ENCODE results near the gene CDIP1. TPM values are rescaled to one million over a fixed set of nuclear protein-coding genes. Genes with fewer than 3 reads are reported as not detected.

CDIP1 gene
- total RNA-seq, 1 experiment from 2014 or later = 20.9 TPM

GRCh38 chr16:4539716-4540284 lies 1.2 kb upstream of the CDIP1 start:
- DNase-seq (ENCODE audit: low read depth) = no peak

- peak; percentile 16 for DNase-seq (ENCODE audit: low read depth)
Observed at GRCh38 chr16:4537376-4538343, 913 bp downstream of the CDIP1 start.

- DNase-seq (ENCODE audit: low read depth) = no peak
Observed at GRCh38 chr16:4536391-4537106, 2.0 kb downstream of the CDIP1 start.

- no peak for DNase-seq (ENCODE audit: low read depth)
Observed at GRCh38 chr16:4535627-4536108, 2.9 kb downstream of the CDIP1 start.

- no peak for DNase-seq (ENCODE audit: low read depth)
Observed at GRCh38 chr16:4534151-4534790, 4.3 kb downstream of the CDIP1 start.

GRCh38 chr16:4533490-4533889 lies 5.1 kb downstream of the CDIP1 start:
- DNase-seq (ENCODE audit: low read depth) = no peak

GRCh38 chr16:4532238-4532637 lies 6.3 kb downstream of the CDIP1 start:
- DNase-seq (ENCODE audit: low read depth) = no peak

- no peak for DNase-seq (ENCODE audit: low read depth)
Observed at GRCh38 chr16:4531811-4532210, 6.8 kb downstream of the CDIP1 start.

DNA sequence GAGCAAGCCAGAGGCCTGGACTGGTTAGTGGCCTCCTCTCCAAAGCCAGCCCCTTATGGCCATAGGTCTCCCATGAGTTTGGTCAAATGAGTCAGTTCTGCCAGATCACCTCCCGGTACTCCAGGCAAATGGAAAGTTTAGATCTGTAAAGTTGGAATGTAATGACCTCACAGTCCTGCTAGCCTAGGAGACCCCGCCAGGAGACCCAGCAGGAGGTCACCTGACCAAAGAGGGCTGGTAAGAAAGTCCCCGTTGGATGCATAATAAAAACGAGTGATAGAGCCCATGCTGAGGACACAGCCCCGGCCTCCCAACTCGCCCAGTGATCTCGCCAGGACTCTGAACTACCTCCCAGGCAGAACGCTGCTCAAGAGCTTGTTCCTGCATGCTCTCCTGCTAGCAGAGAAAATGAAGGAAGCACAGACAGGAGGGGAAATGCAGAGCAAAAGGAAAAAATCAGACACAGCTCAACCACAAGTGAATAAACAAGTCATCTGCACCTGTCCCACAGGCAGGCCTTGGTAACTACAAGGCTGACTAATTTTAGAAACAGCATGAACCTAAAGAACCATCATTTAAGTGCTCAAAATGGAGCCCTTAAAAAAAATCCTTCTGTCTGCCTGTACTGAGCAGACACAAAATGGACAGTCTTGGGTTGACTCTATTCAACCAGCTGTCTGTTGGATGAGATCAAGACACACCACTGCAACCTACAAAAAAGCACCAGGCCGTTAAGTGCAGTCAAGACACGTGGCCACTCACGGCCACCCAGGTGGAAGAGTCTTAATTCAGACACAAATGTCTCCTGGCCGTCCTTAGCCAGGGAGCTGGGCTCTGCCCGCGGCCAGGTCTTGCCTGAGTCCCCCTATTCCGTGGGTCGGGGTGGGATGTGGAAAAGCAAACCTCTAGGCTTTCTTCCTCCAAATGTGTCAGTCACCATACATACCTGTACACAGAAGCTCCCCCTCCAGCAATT lies 9.2 kb downstream of the CDIP1 start:
- DNase-seq (ENCODE audit: low read depth) = peak; percentile 87

DNA sequence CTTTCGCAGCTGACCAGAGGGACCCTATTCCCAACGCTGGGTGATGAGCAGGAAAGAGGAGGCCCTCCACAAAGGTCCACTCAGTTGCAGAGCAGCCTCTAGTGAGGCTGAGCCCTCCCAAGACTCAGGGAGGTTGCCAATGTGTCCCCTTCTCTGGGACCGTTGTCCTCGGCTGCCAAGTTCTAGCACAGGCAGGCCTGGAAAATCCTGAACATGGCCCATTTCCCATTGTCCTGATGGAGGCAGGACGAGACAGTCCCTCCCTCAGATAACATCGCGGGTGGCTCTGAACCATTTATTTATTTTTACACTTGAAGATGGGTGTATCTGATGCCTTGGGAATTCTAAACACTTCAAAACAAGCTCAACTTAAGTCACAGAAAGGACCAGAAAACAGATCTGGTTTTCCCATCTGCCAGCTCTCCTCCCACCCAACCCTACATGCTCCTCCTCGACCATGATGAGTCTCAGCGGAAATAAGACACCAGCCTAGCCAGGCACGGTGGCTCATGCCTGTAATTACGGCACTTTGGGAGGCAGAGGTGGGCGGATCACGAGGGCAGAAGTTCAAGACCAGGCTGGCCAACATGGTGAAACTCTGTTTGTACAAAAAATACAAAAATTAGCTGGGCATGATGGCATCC lies 12.8 kb downstream of the CDIP1 start:
- DNase-seq (ENCODE audit: low read depth) = no peak

DNA sequence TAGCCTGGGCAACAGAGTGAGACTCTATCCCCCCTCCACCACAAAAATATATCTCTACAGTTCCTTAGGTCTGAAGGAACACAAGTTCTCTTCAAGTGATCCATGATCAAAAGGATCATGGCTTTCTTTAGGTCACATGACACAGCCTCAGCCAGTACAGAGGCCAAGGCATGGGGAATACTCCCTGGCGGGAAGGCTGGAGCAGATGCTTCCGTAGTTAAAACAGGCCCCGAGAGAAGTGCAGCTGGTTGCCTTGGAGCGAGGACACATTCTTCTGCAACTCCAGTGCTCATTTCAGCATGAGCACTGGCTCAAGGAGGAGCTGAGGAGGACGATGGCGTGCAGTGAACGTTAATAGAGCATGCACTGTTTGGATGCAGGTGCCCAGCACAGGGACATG lies 13.5 kb downstream of the CDIP1 start:
- no peak for DNase-seq (ENCODE audit: low read depth)

GRCh38 chr16:4524571-4524970 lies 14.0 kb downstream of the CDIP1 start:
- DNase-seq (ENCODE audit: low read depth) = no peak

DNA sequence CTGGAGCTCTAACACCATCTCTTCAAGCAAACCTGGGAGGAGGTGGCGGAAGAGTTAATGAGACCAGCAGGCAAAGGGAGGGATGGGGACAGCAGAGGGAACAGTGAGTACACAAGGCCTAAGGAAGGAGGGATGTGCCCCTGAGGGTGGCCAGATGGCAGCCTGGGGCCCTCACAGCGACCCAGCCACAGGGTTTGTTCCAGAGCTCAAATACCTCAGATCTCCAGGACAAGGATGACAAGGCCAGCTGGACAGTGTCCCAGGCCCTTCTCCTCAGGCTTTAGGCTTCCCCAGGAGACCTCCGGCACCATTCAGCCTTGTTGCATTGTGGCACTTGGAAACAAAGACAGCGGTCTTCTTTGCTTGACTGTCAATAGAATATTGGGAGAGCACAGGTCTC lies 14.9 kb downstream of the CDIP1 start:
- DNase-seq (ENCODE audit: low read depth) = no peak

DNA sequence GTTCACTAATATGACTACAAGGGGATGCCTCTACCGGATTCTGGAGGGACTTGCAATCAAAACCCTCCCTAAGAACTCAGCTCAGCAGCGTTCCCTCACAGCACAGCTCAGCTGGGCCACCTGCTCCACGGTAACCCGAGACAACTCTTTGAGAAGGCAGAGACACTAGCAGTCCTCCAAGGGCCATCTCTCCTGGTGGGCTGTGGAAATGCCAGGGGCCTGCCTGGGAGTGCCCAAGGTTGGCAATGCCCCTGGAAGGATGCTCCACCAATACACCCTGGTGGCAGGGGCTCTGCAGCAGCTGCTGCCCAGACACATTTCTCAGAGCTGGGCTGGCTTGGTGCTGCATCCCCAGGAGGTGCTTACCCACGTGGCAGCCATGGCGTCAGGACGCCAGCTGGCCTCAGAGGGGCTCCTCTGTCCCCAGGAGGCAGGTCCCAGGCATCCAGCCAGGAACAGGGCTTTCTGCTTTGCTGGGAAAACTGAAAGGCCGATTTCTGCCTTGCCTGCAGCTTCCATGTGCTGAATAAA lies 16.5 kb downstream of the CDIP1 start:
- no peak for DNase-seq (ENCODE audit: low read depth)

- no peak for DNase-seq (ENCODE audit: low read depth)
Observed at GRCh38 chr16:4520913-4521312, 17.7 kb downstream of the CDIP1 start.

DNA sequence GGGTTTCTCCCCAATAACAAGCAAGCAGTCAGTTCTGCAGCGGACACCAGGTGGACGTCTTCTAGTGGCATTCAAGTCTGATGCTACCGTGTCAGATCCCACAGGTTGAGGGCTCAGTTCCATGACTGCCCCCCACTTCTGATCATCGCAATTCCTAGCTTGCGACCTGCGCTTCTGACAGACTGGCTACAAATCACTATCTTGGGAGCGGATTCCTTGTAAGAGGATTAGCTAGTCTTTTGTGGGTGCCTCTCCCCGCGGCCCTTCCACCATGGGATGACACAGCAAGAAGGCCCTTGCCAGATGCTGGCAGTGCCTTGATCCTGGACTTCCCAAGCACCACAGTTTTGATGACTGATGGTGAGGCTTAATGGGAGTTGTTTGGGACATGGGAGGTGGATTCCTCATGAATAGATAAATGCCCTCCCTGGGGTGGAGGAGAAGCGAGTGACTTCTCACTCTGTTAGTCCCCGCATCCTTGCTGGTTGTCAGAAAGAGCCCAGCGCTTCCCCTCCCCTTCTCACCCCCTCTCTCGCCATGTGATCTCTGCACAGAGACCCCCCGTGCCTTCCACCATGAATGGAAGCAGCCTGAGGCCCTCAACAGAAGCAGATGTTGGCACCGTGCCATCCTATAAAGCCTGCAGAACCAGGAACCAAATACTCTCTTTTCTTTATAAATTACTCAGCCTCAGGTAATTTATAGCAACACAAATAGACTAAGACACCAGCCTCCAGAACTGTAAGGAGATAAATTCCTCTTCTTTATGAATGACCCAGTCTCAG lies 19.1 kb downstream of the CDIP1 start:
- no peak for DNase-seq (ENCODE audit: low read depth)

DNA sequence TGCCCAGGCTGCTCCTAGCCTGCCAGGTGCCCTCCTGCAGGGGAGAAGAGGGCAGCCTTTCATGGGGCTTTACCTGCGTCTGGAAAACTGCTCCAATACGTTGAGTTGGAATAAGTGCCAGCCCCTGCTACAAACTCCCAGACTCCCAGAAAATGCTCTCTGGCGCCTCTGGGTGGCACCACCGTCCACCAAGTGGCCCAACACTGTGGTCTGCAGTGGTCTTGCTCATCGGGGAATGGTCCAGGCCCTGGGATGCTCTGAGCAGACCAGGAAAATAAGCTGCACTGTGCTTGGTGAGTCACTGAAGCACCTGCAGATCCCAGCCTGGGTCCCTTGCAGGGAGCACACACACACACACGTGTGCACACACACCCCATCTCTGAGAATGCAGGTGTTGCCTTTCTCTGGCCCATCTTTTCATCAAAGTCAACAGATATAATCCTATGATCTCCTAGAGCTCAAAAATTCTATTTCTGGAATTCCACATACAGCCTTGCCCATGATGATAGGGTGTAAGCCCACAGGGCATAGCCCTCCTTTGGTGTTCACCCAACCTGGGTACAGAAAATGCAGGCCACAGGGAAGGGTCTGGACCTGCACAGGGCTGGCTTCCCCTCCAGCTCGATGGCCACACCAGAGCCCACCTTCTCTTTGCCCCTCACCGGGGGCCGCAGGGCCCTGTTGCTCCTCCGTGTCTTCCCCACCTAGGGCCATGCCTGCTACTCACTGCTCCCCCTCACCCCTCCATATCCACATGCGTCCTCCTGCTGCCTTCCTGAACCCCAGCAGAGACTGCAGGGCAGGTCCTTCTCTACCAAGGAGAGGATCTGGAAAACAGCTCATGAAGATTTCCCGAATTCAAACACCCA lies 20.5 kb downstream of the CDIP1 start:
- DNase-seq (ENCODE audit: low read depth) = peak; percentile 32

GRCh38 chr16:4515611-4516233 lies 22.9 kb downstream of the CDIP1 start:
- no peak for DNase-seq (ENCODE audit: low read depth)

All from M059J (cell line).